Astrocyte of the spinal cord (primary cell): ENCODE results near the gene ADCY10.

ENCODE experiments used
- DNase-seq: peaks from one replicate; pipeline ENCODE4 v3.0.0; 2011; ENCODE audit warnings: low read depth, low spot score
- H3K4me3 ChIP-seq: 2 replicates; pipeline ENCODE4 v1.5.1; 2011; ENCODE audit warnings: low read depth, mild to moderate bottlenecking, low read length, moderate library complexity
- in situ Hi-C: cut with HindIII; loops from 2 replicates; pipeline ENCODE4 v1.10.0; 2017; ENCODE audit warnings: low sequenced_read_pairs
- TF ChIP-seq, protein P1 (sequence below): IDR thresholded peaks from 2 replicates; pipeline ENCODE4 v1.5.1; 2012; ENCODE audit warnings: low read depth, mild to moderate bottlenecking, low read length, inconsistent platforms

The ADCY10 gene

DNA sequence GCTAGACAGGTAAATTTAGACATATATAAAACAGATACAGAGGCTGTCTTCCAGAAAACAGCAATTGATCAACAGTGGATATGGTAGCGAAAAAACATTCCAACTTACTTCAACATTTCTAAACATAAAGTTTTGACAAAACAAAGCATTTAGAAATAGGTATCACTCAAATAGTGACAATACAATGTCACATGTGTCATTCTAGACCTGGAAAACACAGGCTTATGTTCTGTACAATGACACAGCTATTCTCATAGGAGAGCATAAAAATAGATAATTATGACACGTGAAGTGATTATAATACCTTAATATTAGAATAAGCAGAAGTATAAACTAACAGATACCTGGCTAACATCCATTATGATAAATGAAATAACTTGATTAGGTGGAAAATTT is 14.5 kb upstream of the ADCY10 start:
- no peak for DNase-seq
- no peak overlapping the region for H3K4me3 ChIP-seq
- TF ChIP-seq, protein P1, sequence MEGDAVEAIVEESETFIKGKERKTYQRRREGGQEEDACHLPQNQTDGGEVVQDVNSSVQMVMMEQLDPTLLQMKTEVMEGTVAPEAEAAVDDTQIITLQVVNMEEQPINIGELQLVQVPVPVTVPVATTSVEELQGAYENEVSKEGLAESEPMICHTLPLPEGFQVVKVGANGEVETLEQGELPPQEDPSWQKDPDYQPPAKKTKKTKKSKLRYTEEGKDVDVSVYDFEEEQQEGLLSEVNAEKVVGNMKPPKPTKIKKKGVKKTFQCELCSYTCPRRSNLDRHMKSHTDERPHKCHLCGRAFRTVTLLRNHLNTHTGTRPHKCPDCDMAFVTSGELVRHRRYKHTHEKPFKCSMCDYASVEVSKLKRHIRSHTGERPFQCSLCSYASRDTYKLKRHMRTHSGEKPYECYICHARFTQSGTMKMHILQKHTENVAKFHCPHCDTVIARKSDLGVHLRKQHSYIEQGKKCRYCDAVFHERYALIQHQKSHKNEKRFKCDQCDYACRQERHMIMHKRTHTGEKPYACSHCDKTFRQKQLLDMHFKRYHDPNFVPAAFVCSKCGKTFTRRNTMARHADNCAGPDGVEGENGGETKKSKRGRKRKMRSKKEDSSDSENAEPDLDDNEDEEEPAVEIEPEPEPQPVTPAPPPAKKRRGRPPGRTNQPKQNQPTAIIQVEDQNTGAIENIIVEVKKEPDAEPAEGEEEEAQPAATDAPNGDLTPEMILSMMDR = no peak
- in situ Hi-C loops = loop anchor here (25.0 kb wide), 1 partner anchor 216 kb away; the partner anchor contains the start of gene MPZL1

GRCh38 chr1:167927046-167927754 is 13.3 kb upstream of the ADCY10 start:
- no peak overlapping the region for H3K4me3 ChIP-seq
- in situ Hi-C loops = loop anchor here (25.0 kb wide), 1 partner anchor 215 kb away; the partner anchor contains the start of gene MPZL1
- TF ChIP-seq, protein P1 = no peak
- no peak for DNase-seq

DNA sequence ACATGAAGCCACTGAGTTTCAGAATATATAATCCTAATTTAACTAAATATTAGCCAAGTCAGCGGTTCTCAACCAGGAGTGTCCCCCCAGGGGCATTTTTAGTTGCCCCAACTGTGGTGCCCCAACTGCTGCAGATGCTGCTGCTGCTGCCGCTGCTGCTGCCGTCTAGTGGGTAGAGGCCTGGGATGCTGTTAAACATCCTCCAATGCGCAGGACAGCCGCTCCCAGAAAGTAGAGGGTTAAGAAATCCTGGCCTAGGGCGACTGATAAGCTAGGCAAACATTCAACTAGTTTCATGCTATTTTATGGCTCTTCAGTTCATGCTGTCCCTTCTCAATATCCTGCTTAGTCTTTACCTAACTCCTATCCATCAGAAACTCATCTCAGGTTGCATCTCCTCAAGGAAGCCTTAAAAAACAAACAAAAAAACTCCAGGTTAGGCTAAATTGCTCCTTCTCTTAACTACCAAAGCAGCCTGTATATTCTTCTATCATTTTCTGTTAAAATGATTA is 12.6 kb upstream of the ADCY10 start:
- TF ChIP-seq, protein P1 = no peak
- in situ Hi-C loops = loop anchor here (25.0 kb wide), 1 partner anchor 214 kb away; the partner anchor contains the start of gene MPZL1
- no peak for DNase-seq
- no peak overlapping the region for H3K4me3 ChIP-seq

- in situ Hi-C loops = loop anchor here (25.0 kb wide), 1 partner anchor 212 kb away; the partner anchor contains the start of gene MPZL1
Measured at GRCh38 chr1:167924543-167925231, 10.8 kb upstream of the ADCY10 start.

DNA sequence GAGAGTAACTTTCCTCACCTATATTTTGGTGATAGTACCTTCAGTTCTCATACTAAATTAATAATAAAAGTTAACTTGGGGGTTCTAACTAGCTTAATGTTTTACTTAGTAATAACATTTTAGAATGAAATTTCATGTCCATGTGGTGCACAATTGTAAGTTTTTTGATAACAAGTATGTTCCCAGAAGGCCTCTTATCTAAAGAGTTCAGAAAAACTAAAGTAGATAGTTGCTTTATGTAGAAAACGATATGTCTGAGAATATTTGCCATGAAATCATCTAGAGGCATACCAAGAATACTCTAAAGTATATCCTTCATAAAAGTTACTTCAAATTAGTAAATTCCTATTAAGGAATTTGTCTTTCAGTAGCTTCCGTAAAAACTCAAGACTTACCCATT is 10.2 kb upstream of the ADCY10 start:
- in situ Hi-C loops = no loop called here
- TF ChIP-seq, protein P1 = no peak
- H3K4me3 ChIP-seq = no peak overlapping the region
- DNase-seq = no peak

More at GRCh38 chr1:167924543-167925231, 10.8 kb upstream of the ADCY10 start:
- no peak for DNase-seq
- TF ChIP-seq, protein P1 = no peak
- no peak overlapping the region for H3K4me3 ChIP-seq

- in situ Hi-C loops = no loop called here
- DNase-seq = no peak
- TF ChIP-seq, protein P1 = no peak
- no peak overlapping the region for H3K4me3 ChIP-seq
Measured at GRCh38 chr1:167923324-167924056, 9.6 kb upstream of the ADCY10 start.
